HEK293 (cell line): Measurements from ENCODE around the gene RSRC1.

Experiments used
- CTCF ChIA-PET: fragments of 350-600 bp; formaldehyde crosslinking; extraction: SDS; loops from one replicate; lab custom pipeline; 2021; ENCODE audit warnings: antibody characterized with exemption; lab: Yijun Ruan, JAX
- POLR2A ChIA-PET: fragments of 300-600 bp; formaldehyde crosslinking; extraction: SDS; loops from one replicate; lab custom pipeline; 2020; ENCODE audit warnings: antibody characterized with exemption, inconsistent platforms; lab: Yijun Ruan, JAX
- H3K27ac ChIP-seq: fragments of 200-500 bp; sonication (Bioruptor generic); 2 replicates; pipeline ENCODE4 v1.5.1; 2014; ENCODE audit warnings: low read depth, low read length, control low read depth, inconsistent platforms; ENCODE audit errors: extremely low read depth
- H3K36me3 ChIP-seq, 2 experiments: fragments of 200-500 bp in 1 of 2; sonication (Bioruptor generic) in 1 of 2; 1 replicate in 1 of 2; 2 replicates in 1 of 2; pipeline ENCODE4 v1.5.1; 2014 to 2017; ENCODE audit warnings: inconsistent platforms in 2 of 2, low read length in 2 of 2; ENCODE audit not compliant: control insufficient read depth in 2 of 2, insufficient read depth in 1 of 2
- H3K4me1 ChIP-seq: fragments of 200-500 bp; sonication (Bioruptor generic); 2 replicates; pipeline ENCODE4 v1.5.1; 2014; ENCODE audit warnings: mild to moderate bottlenecking, low read length, inconsistent platforms; ENCODE audit not compliant: control insufficient read depth, insufficient read depth
- H3K4me3 ChIP-seq: 2 replicates; pipeline ENCODE4 v1.5.1; 2011; ENCODE audit warnings: low read depth, mild to moderate bottlenecking, control low read depth, low read length, moderate library complexity
- H3K9me3 ChIP-seq: fragments of 200-500 bp; sonication (Bioruptor generic); 2 replicates; pipeline ENCODE4 v1.5.1; 2014; ENCODE audit warnings: low read depth, low read length, inconsistent platforms; ENCODE audit not compliant: control insufficient read depth, insufficient read depth
- KLF8 ChIP-seq: fragments of 450-650 bp; formaldehyde crosslinking; IDR thresholded peaks from 2 replicates; pipeline ENCODE4 v1.5.1; 2016; ENCODE audit warnings: missing biosample characterization, missing genetic modification characterization
- MYNN ChIP-seq: fragments of 450-650 bp; formaldehyde crosslinking; IDR thresholded peaks from 2 replicates; pipeline ENCODE4 v1.5.1; 2016; ENCODE audit warnings: missing biosample characterization, missing genetic modification characterization, borderline replicate concordance
- OVOL3 ChIP-seq: fragments of 450-650 bp; formaldehyde crosslinking; IDR thresholded peaks from 2 replicates; pipeline ENCODE4 v1.5.1; 2016; ENCODE audit warnings: missing biosample characterization, missing genetic modification characterization
- REST ChIP-seq: fragments of 450-650 bp; formaldehyde crosslinking; IDR thresholded peaks from 2 replicates; pipeline ENCODE4 v1.5.1; 2016; ENCODE audit warnings: missing biosample characterization, missing genetic modification characterization
- SCRT1 ChIP-seq: fragments of 450-650 bp; formaldehyde crosslinking; IDR thresholded peaks from 2 replicates; pipeline ENCODE4 v1.5.1; 2016; ENCODE audit warnings: missing biosample characterization, missing genetic modification characterization, borderline replicate concordance
- TRIM28 ChIP-seq: IDR thresholded peaks from 2 replicates; pipeline ENCODE4 v1.6.1; 2011; ENCODE audit warnings: low read length, control low read depth, borderline replicate concordance
- ZBTB21 ChIP-seq: fragments of 450-650 bp; formaldehyde crosslinking; IDR thresholded peaks from 2 replicates; pipeline ENCODE4 v1.5.1; 2017; ENCODE audit warnings: missing biosample characterization, missing genetic modification characterization
- ZBTB6 ChIP-seq: fragments of 450-650 bp; formaldehyde crosslinking; IDR thresholded peaks from 2 replicates; pipeline ENCODE4 v1.5.1; 2017; ENCODE audit warnings: missing biosample characterization, missing genetic modification characterization
- ZFHX2 ChIP-seq: fragments of 450-650 bp; formaldehyde crosslinking; conservative IDR thresholded peaks from 2 replicates; pipeline ENCODE4 v1.5.1; 2016; ENCODE audit warnings: missing biosample characterization, missing genetic modification characterization
- ZNF18 ChIP-seq: fragments of 450-650 bp; formaldehyde crosslinking; IDR thresholded peaks from 2 replicates; pipeline ENCODE4 v1.5.1; 2016; ENCODE audit warnings: missing biosample characterization, missing genetic modification characterization
- ZNF23 ChIP-seq: fragments of 450-650 bp; formaldehyde crosslinking; IDR thresholded peaks from 2 replicates; pipeline ENCODE4 v1.5.1; 2016; ENCODE audit warnings: missing biosample characterization, missing genetic modification characterization, borderline replicate concordance
- ZNF404 ChIP-seq: fragments of 450-650 bp; formaldehyde crosslinking; IDR thresholded peaks from 2 replicates; pipeline ENCODE4 v1.5.1; 2017; ENCODE audit warnings: missing biosample characterization, missing genetic modification characterization
- ZNF416 ChIP-seq: fragments of 450-650 bp; formaldehyde crosslinking; IDR thresholded peaks from 2 replicates; pipeline ENCODE4 v1.5.1; 2016; ENCODE audit warnings: missing biosample characterization, missing genetic modification characterization
- ZNF423 ChIP-seq: fragments of 450-650 bp; formaldehyde crosslinking; IDR thresholded peaks from 2 replicates; pipeline ENCODE4 v1.5.1; 2016; ENCODE audit warnings: missing biosample characterization, missing genetic modification characterization
- ZNF510 ChIP-seq: fragments of 450-650 bp; formaldehyde crosslinking; IDR thresholded peaks from 2 replicates; pipeline ENCODE4 v1.5.1; 2018; ENCODE audit warnings: mild to moderate bottlenecking, missing genetic modification characterization, missing biosample characterization; ENCODE audit not compliant: insufficient replicate concordance
- ZNF530 ChIP-seq: fragments of 450-650 bp; formaldehyde crosslinking; IDR thresholded peaks from 2 replicates; pipeline ENCODE4 v1.5.1; 2016; ENCODE audit warnings: low read depth, missing biosample characterization, missing genetic modification characterization
- ZNF623 ChIP-seq: fragments of 450-650 bp; formaldehyde crosslinking; IDR thresholded peaks from 2 replicates; pipeline ENCODE4 v1.5.1; 2016; ENCODE audit warnings: missing biosample characterization, missing genetic modification characterization
- ZNF670 ChIP-seq: fragments of 450-650 bp; formaldehyde crosslinking; IDR thresholded peaks from 2 replicates; pipeline ENCODE4 v1.5.1; 2016; ENCODE audit warnings: missing biosample characterization, missing genetic modification characterization, low read depth
- ZNF677 ChIP-seq: fragments of 450-650 bp; IDR thresholded peaks from 2 replicates; pipeline ENCODE4 v1.5.0; 2018; ENCODE audit warnings: missing biosample characterization, mild to moderate bottlenecking, missing genetic modification characterization, moderate library complexity
- ZNF776 ChIP-seq: fragments of 450-650 bp; formaldehyde crosslinking; IDR thresholded peaks from 2 replicates; pipeline ENCODE4 v1.5.0; 2017; ENCODE audit warnings: missing biosample characterization, missing genetic modification characterization, borderline replicate concordance
- ZNF777 ChIP-seq: fragments of 450-650 bp; formaldehyde crosslinking; IDR thresholded peaks from 2 replicates; pipeline ENCODE4 v1.5.1; 2017; ENCODE audit warnings: missing biosample characterization, missing genetic modification characterization, borderline replicate concordance
- TF ChIP-seq, protein P1 (sequence below): fragments of 450-650 bp; formaldehyde crosslinking; IDR thresholded peaks from 2 replicates; pipeline ENCODE4 v1.5.1; 2016; ENCODE audit warnings: missing biosample characterization, missing genetic modification characterization
- TF ChIP-seq, protein P2 (sequence below): fragments of 450-650 bp; formaldehyde crosslinking; IDR thresholded peaks from 2 replicates; pipeline ENCODE4 v1.5.1; 2016; ENCODE audit warnings: missing biosample characterization, missing genetic modification characterization

RSRC1 gene

GRCh38 chr3:158354713-158355112 lies 244.8 kb downstream of the RSRC1 start:
- POLR2A ChIA-PET = no interaction called here
- H3K27ac ChIP-seq = no peak overlapping the region

DNA sequence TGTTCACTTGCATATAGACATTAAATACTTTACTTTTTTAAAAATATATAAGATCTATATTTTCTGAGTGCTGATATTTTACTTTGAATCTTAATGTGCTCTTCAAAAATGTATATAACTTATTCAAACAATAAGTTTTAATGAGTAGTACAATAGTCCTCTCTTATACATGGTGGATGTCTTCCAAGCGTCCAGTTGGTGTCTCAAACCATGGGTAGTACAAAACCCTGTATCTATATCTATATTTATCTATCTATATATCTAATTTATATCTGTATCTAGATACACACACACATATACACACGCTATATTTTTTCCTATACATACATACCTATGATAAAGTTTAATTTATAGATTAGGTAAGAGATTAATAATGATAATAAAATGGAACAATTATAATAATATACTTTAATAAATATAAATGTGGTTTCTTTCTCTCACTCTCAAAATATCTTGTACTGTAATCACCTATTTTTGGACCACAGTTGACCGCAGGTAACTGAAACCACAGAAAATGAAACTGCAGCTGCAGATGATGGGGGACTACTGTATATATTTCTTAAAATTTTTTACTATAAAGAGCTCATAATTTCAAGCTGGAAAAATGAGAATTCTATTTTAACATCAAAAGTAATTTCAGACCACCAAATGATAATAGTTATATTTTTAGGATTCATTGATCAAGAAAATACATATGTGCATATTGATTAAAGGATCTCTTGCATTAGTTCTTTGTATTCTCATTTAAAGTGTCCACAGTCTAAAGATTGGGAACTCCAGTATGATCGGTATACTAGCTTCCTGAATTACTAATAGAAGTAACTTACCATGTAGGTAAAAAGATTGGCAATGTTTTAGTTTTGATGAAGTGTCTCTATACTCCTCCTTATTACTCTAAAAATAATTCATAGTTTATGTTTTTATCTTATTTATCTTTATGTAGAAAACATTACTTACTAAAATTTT lies 246.0 kb downstream of the RSRC1 start:
- Histone ChIP-seq H3K9me3 (no peaks in the 10 kb centered on the region), H3K36me3 (peaks cover 0 to 3% of the 10 kb centered on the region in 2 experiments; a peak in 1 of 3 replicates), H3K4me3 (no peak overlapping the region), H3K27ac (no peak overlapping the region), H3K4me1 (no peaks in the 10 kb centered on the region)
- ChIA-PET CTCF (interaction anchor here (1.4 kb wide), 1 partner anchor 43 kb away, joined by 3 read pairs; no protein-coding TSS in a partner anchor), POLR2A (no interaction called here)
- no peak for TF ChIP-seq TRIM28
- TF ChIP-seq SCRT1 = no peak
- TF ChIP-seq ZNF677 (tag by site-specific recombination) = no peak
- TF ChIP-seq ZNF18 (tag by site-specific recombination) = no peak
- no peak for TF ChIP-seq ZNF670 (tag by site-specific recombination)
- no peak for TF ChIP-seq OVOL3 (tag by site-specific recombination)
- TF ChIP-seq ZNF623 (tag by site-specific recombination) = no peak

More at GRCh38 chr3:158354713-158355112, 244.8 kb downstream of the RSRC1 start:
- TF ChIP-seq ZNF776 = no peak
- no peak for TF ChIP-seq ZNF404
- no peak for TF ChIP-seq ZNF510
- TF ChIP-seq MYNN (tag by site-specific recombination) = no peak
- no peak for TF ChIP-seq ZFHX2 (tag by site-specific recombination)
- TF ChIP-seq REST (tag by site-specific recombination) = no peak
- no peak for TF ChIP-seq ZBTB21
- TF ChIP-seq, protein P1, sequence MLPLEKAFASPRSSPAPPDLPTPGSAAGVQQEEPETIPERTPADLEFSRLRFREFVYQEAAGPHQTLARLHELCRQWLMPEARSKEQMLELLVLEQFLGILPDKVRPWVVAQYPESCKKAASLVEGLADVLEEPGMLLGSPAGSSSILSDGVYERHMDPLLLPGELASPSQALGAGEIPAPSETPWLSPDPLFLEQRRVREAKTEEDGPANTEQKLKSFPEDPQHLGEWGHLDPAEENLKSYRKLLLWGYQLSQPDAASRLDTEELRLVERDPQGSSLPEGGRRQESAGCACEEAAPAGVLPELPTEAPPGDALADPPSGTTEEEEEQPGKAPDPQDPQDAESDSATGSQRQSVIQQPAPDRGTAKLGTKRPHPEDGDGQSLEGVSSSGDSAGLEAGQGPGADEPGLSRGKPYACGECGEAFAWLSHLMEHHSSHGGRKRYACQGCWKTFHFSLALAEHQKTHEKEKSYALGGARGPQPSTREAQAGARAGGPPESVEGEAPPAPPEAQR = no peak
- no peak for TF ChIP-seq ZNF777
- TF ChIP-seq KLF8 = no peak
- TF ChIP-seq ZNF530 (tag by site-specific recombination) = no peak
- TF ChIP-seq ZBTB6 (tag by site-specific recombination) = no peak
- TF ChIP-seq ZNF416 = no peak
- TF ChIP-seq, protein P2, sequence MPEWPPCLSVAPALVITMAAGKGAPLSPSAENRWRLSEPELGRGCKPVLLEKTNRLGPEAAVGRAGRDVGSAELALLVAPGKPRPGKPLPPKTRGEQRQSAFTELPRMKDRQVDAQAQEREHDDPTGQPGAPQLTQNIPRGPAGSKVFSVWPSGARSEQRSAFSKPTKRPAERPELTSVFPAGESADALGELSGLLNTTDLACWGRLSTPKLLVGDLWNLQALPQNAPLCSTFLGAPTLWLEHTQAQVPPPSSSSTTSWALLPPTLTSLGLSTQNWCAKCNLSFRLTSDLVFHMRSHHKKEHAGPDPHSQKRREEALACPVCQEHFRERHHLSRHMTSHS (tag by site-specific recombination) = no peak
- no peak for TF ChIP-seq ZNF423 (tag by site-specific recombination)
- TF ChIP-seq ZNF23 (tag by site-specific recombination) = no peak
- H3K9me3 ChIP-seq = no peaks in the 10 kb centered on the region
- peaks cover 0 to 3% of the 10 kb centered on the region in 2 experiments; a peak in 1 of 3 replicates for H3K36me3 ChIP-seq
- H3K4me1 ChIP-seq = no peaks in the 10 kb centered on the region
- CTCF ChIA-PET = interaction anchor here (0.6 kb wide), 1 partner anchor 618 kb away, joined by 5 read pairs; no protein-coding TSS in a partner anchor
- no peak overlapping the region for H3K4me3 ChIP-seq
